Liver (tissue), 9 donors: ENCODE measurements around the gene SPARC. TPM values are rescaled to one million over a fixed set of nuclear protein-coding genes. Genes with fewer than 3 reads are reported as not detected.

Source experiments
- DNase-seq: peaks from one replicate; pipeline ENCODE4 v3.0.0-alpha.2; 2017; ENCODE audit warnings: low spot score
- H3K27ac ChIP-seq, 2 donors: one replicate each; pipeline ENCODE4 v1.7.0; 2013; ENCODE audit warnings: inconsistent platforms in 2 of 2, low read length in 2 of 2, control low read depth in 1 of 2, low read depth in 1 of 2, mild to moderate bottlenecking in 1 of 2
- H3K27me3 ChIP-seq, 4 donors: one replicate each; pipeline versions ENCODE4 v1.6.1 to v1.7.0; 2013; ENCODE audit warnings: low read length in 3 of 4, inconsistent platforms in 1 of 4, mild to moderate bottlenecking in 1 of 4, moderate library complexity in 1 of 4; ENCODE audit not compliant: control insufficient read depth in 4 of 4, insufficient read depth in 4 of 4
- H3K36me3 ChIP-seq, 4 donors: one replicate each; pipeline versions ENCODE4 v1.6.1 to v1.7.0; 2013; ENCODE audit warnings: low read length in 3 of 4, mild to moderate bottlenecking in 3 of 4, low read depth in 1 of 4, moderate library complexity in 1 of 4; ENCODE audit not compliant: control insufficient read depth in 4 of 4, insufficient read depth in 3 of 4
- H3K4me1 ChIP-seq, 4 donors: one replicate each; pipeline versions ENCODE4 v1.6.1 to v1.7.0; 2013; ENCODE audit warnings: low read length in 3 of 4, mild to moderate bottlenecking in 3 of 4, moderate library complexity in 1 of 4; ENCODE audit not compliant: control insufficient read depth in 4 of 4, insufficient read depth in 4 of 4
- H3K4me3 ChIP-seq, 3 donors: one replicate each; pipeline versions ENCODE4 v1.6.1 to v1.7.0; 2013; ENCODE audit warnings: low read length in 3 of 3, control low read depth in 1 of 3, low read depth in 1 of 3, mild to moderate bottlenecking in 1 of 3
- H3K9ac ChIP-seq, 2 donors: one replicate each; pipeline ENCODE4 v1.7.0; 2013; ENCODE audit warnings: low read length in 2 of 2, mild to moderate bottlenecking in 2 of 2, moderate library complexity in 2 of 2, control low read depth in 1 of 2, low read depth in 1 of 2
- H3K9me3 ChIP-seq, 4 donors: one replicate each; pipeline versions ENCODE4 v1.6.1 to v1.7.0; 2013; ENCODE audit warnings: low read length in 3 of 4; ENCODE audit not compliant: control insufficient read depth in 4 of 4
- ATF3 ChIP-seq: IDR thresholded peaks from 2 replicates; pipeline ENCODE4 v1.6.1; 2016; ENCODE audit warnings: antibody characterized with exemption
- CTCF ChIP-seq: fragments of 150-350 bp; IDR thresholded peaks from 2 replicates; pipeline ENCODE4 v1.5.1; 2017; ENCODE audit warnings: improper control_type of control experiment, low read depth, low read length; ENCODE audit not compliant: missing input control
- EGR1 ChIP-seq, 2 donors: IDR thresholded peaks; 2 replicates each; pipeline ENCODE4 v1.6.1; 2016 to 2018; ENCODE audit warnings: antibody characterized with exemption in 2 of 2, low read depth in 2 of 2
- FOXA1 ChIP-seq: IDR thresholded peaks from 2 replicates; pipeline ENCODE4 v1.6.1; 2016; ENCODE audit warnings: antibody characterized with exemption
- FOXA2 ChIP-seq: IDR thresholded peaks from 2 replicates; pipeline ENCODE4 v1.6.1; 2016; ENCODE audit warnings: antibody characterized with exemption
- GABPA ChIP-seq, 2 donors: IDR thresholded peaks in 1 of 2; conservative IDR thresholded peaks in 1 of 2; 2 replicates each; pipeline ENCODE4 v1.6.1; 2016; ENCODE audit warnings: antibody characterized with exemption in 2 of 2, mild to moderate bottlenecking in 1 of 2, moderate library complexity in 1 of 2
- HNF4A ChIP-seq, 2 donors: conservative IDR thresholded peaks; 2 replicates each; pipeline ENCODE4 v1.6.1; 2016; ENCODE audit warnings: antibody characterized with exemption in 2 of 2, mild to moderate bottlenecking in 2 of 2
- HNF4G ChIP-seq: IDR thresholded peaks from 2 replicates; pipeline ENCODE4 v1.6.1; 2016; ENCODE audit warnings: antibody characterized with exemption
- JUND ChIP-seq, 2 donors: IDR thresholded peaks; 2 replicates each; pipeline ENCODE4 v1.6.1; 2016; ENCODE audit warnings: antibody characterized with exemption in 2 of 2
- MAX ChIP-seq: IDR thresholded peaks from 2 replicates; pipeline ENCODE4 v1.6.1; 2016; ENCODE audit warnings: antibody characterized with exemption
- NR2F2 ChIP-seq: IDR thresholded peaks from 2 replicates; pipeline ENCODE4 v1.6.1; 2016; ENCODE audit warnings: antibody characterized with exemption
- RAD21 ChIP-seq, 2 donors: IDR thresholded peaks; 2 replicates each; pipeline ENCODE4 v1.6.1; 2016; ENCODE audit warnings: antibody characterized with exemption in 2 of 2, mild to moderate bottlenecking in 2 of 2
- REST ChIP-seq: IDR thresholded peaks from 2 replicates; pipeline ENCODE4 v1.6.1; 2016; ENCODE audit warnings: antibody characterized with exemption, mild to moderate bottlenecking
- RXRA ChIP-seq, 2 donors: IDR thresholded peaks; 2 replicates each; pipeline ENCODE4 v1.6.1; 2017 to 2018; ENCODE audit warnings: antibody characterized with exemption in 2 of 2, mild to moderate bottlenecking in 1 of 2
- SP1 ChIP-seq: IDR thresholded peaks from 2 replicates; pipeline ENCODE4 v1.6.1; 2018; ENCODE audit warnings: antibody characterized with exemption, mild to moderate bottlenecking
- TAF1 ChIP-seq: conservative IDR thresholded peaks from 2 replicates; pipeline ENCODE4 v1.6.1; 2016; ENCODE audit warnings: antibody characterized with exemption, mild to moderate bottlenecking
- YY1 ChIP-seq: IDR thresholded peaks from 2 replicates; pipeline ENCODE4 v1.6.1; 2016; ENCODE audit warnings: antibody characterized with exemption, mild to moderate bottlenecking
- ZBTB33 ChIP-seq: IDR thresholded peaks from 2 replicates; pipeline ENCODE4 v1.6.1; 2016; ENCODE audit warnings: antibody characterized with exemption
- WGBS: extraction: QIAGEN DNeasy Blood & Tissue Kit; methylation state at CpG from one replicate; pipeline ENCODE4 v1.1.7; 2013; 5-methylcytosine and 5-hydroxymethylcytosine counted together
- polyA plus RNA-seq, 2 donors: library from polyadenylated mRNA; stranded (reverse) in 1 of 2; unstranded in 1 of 2; fragments of 200-250 nt in 1 of 2; fragments of >200 nt in 1 of 2; fragmentation: Nextera tagmentation in 1 of 2; extraction: Ambion mirVana in 1 of 2; gene quantifications; one replicate each; pipeline versions ENCODE4 v1.2.1 to v1.2.3, GENCODE V29; 2013 to 2015
- total RNA-seq, 2 donors: library from RNA; depleted of rRNA; stranded (reverse); fragments of >200 nt; gene quantifications; one replicate each; pipeline ENCODE4 v1.2.3, GENCODE V29; 2014
- donor health status: healthy.
- donor health status: healthy.
- donor health status: healthy.
- donor health status: healthy.
- donor health status: healthy.

SPARC gene
- total and polyA plus RNA-seq, 4 donors: 96.6 to 269 (median 110) TPM

- Histone ChIP-seq H3K36me3 (no peaks in the 10 kb centered on the region), H3K9me3 (no peaks in the 10 kb centered on the region), H3K4me3 (no peak overlapping the region), H3K9ac (no peak overlapping the region), H3K27ac (no peak overlapping the region), H3K4me1 (no peaks in the 10 kb centered on the region), H3K27me3 (peaks cover 0 to 3% (median 0%) of the 10 kb centered on the region in 4 donors)
- no peak for DNase-seq
- no peak for TF ChIP-seq YY1
- no peak for TF ChIP-seq EGR1 (IDR thresholded peaks at IDR 0.05; ENCODE audit: low read depth in 2 of 2)
- no peak for TF ChIP-seq REST
- TF ChIP-seq HNF4G: no peak
- no peak for TF ChIP-seq ZBTB33
- TF ChIP-seq FOXA1: no peak
- TF ChIP-seq CTCF: no peak
- no peak for TF ChIP-seq FOXA2
- TF ChIP-seq JUND (IDR thresholded peaks at IDR 0.05): no peak
- no peak for TF ChIP-seq SP1
- TF ChIP-seq RAD21 (IDR thresholded peaks at IDR 0.05): no peak
- TF ChIP-seq NR2F2: no peak
- TF ChIP-seq RXRA (IDR thresholded peaks at IDR 0.05): no peak
- no peak for TF ChIP-seq HNF4A (conservative IDR thresholded peaks at IDR 0.05)
- no peak for TF ChIP-seq MAX
- no peak for TF ChIP-seq ATF3
- no peak for TF ChIP-seq GABPA (IDR thresholded peaks at IDR 0.05 in 1 of 2, conservative IDR thresholded peaks at IDR 0.05 in 1 of 2)
- TF ChIP-seq TAF1: no peak
- 87% methylated on average over 3 of the region's 3 CpGs for WGBS
These were observed 7.3 kb upstream of the SPARC start for GRCh38 chr5:151694035-151694485.
